NCI-H1048 (cell line): Measurements from ENCODE around the gene MAPK13.
"Not testable (repeated sequence)": the region's sequence is repeated elsewhere in the genome, so short reads cannot be mapped to it uniquely, and the experiment has no call there.

Source experiments
- DNase-seq: peaks from one replicate; lab custom pipeline; 2025; lab: John Stamatoyannopoulos, UW

MAPK13 gene

DNA sequence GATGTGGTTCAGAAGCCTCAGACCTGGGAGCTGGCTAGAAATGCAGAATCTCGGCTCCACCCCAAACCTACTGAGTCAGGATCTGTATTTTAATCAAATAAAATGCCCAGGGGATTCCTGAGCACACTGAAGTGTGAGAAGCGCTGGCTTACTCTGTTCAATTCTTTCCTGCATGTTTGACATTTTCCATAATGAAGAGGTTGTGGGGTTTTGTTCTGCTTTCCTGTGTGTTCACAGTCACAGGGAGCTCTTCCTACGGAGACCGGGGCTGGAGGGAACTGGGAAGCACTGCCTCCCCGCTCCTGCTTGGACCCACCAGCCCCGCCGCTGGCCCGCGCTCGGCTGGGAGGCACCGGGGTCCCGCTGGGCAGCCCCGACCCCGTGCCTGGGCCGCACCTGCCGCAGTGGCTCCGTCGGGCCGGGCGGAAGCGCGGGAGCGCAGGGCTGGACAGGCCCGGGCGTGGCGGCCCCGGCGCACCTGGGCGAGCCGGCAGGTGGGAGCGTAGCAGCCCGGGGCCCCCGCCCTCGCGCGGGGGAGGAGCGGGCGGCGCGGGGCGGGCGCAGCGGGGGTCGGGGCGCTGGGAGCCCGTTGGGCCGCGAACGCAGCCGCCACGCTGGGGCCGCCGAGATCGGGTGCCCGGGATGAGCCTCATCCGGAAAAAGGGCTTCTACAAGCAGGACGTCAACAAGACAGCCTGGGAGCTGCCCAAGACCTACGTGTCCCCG lies at the start of gene MAPK13:
MAPK13 (plus strand) TSS at position 573 of the 726 bp plus-strand sequence; CDS start at position 643, 70 bp downstream.
- no peak for DNase-seq

GRCh38 chr6:36082318-36082717 lies 48.0 kb upstream of the MAPK13 start:
- no peak for DNase-seq

DNA sequence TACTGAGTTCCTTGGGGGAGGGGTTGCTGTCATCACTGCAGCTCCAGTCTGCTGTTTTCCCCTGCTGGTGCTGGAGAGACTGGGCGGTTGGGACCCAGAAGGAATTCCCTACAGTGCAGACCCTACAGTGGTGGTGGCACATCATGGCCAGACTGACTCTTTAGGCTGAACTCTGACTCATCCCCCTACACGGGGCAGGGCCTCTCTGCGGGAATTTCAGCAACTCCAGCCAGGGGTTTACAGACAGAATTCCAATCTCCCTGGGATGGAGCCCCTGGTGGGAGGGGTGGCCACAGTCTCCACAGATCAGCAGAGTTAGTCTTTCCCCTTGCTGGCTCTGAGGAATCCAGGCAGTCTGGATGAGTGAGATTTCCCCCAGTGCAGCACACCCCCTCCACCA lies 46.9 kb upstream of the MAPK13 start:
- no peak for DNase-seq

GRCh38 chr6:36088204-36088603 lies 42.1 kb upstream of the MAPK13 start:
- not testable (repeated sequence) for DNase-seq

GRCh38 chr6:36089048-36089447 lies 41.3 kb upstream of the MAPK13 start:
- DNase-seq: no peak

GRCh38 chr6:36094238-36094637 lies 36.1 kb upstream of the MAPK13 start:
- DNase-seq: no peak

- DNase-seq: peak; percentile 70
These were observed 35.4 kb upstream of the MAPK13 start for GRCh38 chr6:36094753-36095496.

- no peak for DNase-seq
These were observed 34.6 kb upstream of the MAPK13 start for GRCh38 chr6:36095497-36096391.

DNA sequence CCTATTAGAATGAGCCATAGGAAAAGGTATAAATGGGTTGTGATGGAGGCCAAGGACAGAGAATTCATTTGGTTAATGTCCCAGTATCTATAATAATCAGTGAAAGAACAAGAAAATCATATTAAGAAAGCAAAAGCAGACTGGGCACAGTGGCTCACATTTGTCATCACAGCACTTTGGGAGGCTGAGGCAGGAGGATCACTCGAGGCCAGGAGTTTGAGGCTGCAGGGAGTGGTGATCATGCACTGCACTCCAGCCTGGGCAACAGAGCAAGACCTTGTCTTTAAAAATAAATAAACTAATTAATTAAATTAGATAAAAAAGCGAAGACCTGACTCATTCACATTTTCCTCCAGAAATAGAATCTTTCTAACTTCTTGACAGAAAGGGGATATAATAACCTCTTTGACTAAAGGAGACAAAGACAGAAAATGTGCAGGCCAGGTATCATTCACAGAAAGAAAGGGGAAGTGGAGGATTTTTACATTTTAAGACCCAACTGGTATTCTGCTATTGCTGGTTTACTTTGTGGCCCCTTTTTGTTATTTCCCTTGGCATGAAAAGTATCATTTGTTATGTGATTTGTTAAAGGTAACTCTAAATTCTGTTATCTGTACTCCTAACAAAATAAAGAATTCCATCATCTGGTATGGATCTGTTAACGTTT lies 31.9 kb upstream of the MAPK13 start:
- no peak for DNase-seq

DNA sequence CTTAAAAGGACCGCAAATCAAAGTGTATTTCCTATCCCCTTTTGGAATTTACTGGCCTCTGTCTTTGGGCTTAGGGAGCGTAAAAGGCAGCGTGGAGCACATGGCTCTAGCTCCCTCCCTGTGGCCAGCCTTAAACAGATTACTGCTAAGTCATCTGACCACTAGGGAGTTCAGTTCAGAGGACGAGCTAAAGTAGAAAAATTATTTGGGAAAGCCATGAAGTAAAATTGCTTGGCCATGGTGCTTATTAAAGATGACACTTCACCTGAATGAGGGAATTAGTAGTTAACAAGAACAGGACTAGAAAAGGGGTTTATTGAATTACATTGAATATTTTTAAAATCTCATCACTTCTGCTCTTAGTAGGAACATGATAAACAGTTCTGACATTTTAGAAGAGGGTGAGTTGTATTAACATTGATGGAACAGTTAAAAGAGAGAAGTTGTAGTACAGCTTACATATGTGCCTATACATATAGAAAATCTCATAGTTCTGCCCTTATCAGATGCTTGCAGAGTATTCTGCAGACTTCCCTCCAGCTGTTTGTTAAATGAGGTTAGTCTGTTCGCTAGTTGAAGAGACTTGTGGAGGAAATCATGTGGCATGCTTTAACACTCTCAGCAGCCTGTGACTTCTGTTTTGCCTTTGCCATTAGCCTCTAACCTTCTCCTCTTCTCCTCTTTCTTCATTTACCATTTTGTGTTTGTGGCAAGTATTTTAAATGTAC lies 31.2 kb upstream of the MAPK13 start:
- no peak for DNase-seq

- DNase-seq: no peak
These were observed 30.3 kb upstream of the MAPK13 start for GRCh38 chr6:36099869-36100483.

DNA sequence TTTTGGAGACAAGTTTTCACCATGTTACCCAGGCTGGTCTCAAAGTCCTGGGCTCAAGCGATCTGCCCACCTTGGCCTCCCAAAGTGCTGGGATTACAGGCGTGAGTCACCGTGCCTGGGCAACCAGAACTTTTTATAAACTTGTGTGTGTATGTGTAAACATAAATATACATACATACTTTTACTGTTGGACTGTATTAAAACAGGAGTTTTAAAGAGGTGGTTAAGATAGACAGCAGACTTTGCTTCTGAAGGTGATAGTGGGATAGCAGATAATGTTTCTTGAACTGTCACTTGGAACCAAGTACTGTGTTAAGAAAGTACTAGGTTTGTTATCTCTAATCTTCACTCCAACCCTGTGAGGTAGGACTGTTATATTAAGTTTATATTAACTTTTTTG lies 28.6 kb upstream of the MAPK13 start:
- no peak for DNase-seq

GRCh38 chr6:36102853-36103252 lies 27.5 kb upstream of the MAPK13 start:
- no peak for DNase-seq

- DNase-seq: no peak
These were observed 25.5 kb upstream of the MAPK13 start for GRCh38 chr6:36104836-36105235.

DNA sequence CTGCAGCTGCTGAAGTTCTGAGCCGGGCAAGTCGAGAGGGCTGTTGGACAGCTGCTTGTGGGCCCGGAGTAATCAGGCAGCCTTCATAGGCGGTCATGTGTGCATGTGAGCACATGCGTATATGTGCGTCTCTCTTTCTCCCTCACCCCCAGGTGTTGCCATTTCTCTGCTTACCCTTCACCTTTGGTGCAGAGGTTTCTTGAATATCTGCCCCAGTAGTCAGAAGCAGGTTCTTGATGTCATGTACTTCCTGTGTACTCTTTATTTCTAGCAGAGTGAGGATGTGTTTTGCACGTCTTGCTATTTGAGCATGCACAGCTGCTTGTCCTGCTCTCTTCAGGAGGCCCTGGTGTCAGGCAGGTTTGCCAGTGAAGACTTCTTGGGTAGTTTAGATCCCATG lies 21.2 kb upstream of the MAPK13 start:
- DNase-seq: no peak

DNA sequence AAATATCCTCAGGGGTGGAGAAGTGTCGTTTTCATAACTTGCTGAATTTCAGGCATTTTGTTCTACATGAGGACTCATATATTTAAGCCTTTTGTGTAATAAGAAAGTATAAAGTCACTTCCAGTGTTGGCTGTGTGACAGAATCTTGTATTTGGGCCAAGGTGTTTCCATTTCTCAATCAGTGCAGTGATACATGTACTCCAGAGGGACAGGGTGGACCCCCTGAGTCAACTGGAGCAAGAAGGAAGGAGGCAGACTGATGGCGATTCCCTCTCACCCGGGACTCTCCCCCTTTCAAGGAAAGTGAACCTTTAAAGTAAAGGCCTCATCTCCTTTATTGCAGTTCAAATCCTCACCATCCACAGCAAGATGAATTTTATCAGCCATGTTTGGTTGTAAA lies 20.3 kb upstream of the MAPK13 start:
- no peak for DNase-seq

DNA sequence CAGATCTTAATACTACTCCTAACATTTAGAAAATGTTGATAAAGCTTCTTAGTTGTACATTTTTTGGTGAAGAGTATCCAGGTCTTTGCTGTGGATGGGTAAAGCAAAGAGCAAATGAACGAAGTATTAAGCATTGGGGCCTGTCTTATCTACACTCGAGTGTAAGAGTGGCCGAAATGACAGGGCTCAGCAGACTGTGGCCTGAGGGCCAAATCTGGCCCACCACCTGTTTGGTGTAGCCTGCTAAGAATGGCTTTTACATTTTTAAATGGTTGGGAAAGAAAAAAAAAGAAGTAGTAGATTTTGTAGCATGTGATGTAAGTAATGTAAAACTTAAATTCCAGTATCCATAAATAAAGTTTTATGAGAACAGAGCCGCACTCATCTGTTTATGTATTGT lies 19.4 kb upstream of the MAPK13 start:
- DNase-seq: no peak

DNA sequence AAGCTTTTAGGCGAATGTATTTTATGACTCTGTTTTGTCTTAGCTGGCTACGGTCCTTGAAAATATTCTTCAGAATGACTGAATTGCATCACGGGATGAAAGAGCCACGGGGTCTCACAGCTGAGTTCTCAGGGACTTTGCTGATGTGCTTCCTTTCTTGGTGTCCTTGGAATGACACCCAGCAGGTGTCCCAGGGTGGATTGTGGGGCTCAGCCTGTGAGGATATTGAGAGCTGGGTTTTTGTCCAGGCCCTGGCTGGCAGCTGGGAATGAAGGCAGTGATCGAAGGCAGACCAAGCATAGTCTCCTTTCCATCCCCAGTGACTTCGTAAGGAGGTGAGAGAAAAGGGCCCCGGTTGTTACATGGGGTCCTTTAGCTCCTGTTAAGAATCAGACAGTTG lies 18.8 kb upstream of the MAPK13 start:
- DNase-seq: no peak

DNA sequence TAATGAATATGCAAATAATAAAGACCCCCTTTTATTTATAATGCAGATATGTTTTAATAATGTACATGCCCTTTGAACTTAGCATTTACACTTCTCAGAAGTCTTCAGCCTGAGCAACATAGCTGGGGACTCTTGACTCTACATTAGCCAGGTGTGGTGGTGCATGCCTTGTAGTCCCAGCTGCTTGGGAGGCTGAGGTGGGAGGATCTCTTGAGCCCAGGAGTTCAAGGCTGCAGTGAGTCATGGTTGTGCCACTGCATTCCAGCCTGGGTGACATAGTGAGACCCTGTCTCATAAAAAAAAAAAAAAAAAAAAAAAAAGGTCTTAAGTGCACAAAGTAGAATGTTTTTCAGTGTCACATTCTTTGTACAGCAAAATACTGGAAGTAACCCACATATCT lies 17.3 kb upstream of the MAPK13 start:
- DNase-seq: no peak

DNA sequence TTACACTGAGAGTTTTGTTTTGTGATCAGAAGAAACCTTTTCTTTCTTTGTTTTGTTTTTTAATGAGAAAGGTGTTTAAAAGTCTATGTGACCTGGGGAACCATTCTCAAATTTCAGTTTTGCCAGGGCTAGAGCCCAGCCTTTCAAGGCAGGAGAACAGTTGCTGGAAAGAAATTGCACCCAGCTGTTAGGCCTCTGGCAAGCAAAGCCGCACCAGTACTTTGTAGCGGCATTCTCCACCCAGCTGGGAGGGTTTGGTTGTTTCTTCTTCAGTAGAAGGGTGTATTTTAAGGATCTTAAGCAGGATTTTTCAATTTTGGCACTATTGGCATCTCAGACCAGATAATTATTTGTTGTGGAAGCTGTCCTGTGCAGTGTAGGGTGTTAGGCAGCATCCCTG lies 16.6 kb upstream of the MAPK13 start:
- no peak for DNase-seq
